Middle frontal gyrus (tissue), 1 donor: Measurements from ENCODE around the gene SHANK3.
"Not testable (repeated sequence)": the region's sequence is repeated elsewhere in the genome, so short reads cannot be mapped to it uniquely, and the experiment has no call there.

ENCODE experiments used
- DNase-seq: peaks from one replicate; pipeline ENCODE4 v3.0.0-alpha.2; 2015; ENCODE audit warnings: low spot score; ENCODE audit errors: extremely low spot score

Gene SHANK3

DNA sequence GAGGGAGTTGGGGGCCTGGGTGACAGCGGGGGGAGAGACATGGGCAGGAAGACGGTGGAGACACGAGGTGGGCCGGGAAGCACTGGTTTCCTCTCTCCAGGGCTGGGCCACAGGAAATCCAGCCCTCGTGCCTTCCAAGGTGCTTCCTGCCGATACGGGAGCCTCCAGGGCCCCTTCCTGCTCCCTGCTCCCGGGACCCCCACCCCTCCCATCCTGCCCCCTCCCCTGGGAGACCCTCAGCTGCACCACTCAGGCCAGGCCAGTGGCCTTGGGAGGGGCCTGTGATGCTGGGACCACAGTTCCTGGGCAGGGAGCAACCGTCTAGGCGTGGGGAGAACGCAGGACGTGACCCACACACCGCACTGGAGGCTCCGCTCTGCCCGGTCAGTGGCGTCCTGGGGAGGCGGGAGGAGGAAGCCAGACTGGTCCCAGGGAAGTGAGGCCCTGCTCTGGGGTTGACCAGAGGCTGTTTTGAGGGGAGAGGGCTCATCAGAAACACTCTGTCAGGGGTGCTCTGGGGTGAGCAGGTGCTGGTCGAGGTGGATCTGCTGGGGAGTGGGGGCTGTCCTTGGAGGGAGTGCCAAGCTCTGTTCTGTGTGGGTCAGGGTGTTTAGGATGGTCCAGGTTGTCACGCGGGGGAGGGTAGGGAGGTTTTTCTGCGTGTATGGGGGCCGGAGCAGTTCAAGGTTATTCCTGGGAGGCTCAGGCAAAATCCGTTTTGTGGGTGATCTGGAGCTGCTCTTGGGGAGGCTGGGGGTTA lies at the start of gene SHANK3:
TSS of gene SHANK3 (plus strand) at position 353 of the 760 bp plus-strand sequence.
- DNase-seq = no peak

DNA sequence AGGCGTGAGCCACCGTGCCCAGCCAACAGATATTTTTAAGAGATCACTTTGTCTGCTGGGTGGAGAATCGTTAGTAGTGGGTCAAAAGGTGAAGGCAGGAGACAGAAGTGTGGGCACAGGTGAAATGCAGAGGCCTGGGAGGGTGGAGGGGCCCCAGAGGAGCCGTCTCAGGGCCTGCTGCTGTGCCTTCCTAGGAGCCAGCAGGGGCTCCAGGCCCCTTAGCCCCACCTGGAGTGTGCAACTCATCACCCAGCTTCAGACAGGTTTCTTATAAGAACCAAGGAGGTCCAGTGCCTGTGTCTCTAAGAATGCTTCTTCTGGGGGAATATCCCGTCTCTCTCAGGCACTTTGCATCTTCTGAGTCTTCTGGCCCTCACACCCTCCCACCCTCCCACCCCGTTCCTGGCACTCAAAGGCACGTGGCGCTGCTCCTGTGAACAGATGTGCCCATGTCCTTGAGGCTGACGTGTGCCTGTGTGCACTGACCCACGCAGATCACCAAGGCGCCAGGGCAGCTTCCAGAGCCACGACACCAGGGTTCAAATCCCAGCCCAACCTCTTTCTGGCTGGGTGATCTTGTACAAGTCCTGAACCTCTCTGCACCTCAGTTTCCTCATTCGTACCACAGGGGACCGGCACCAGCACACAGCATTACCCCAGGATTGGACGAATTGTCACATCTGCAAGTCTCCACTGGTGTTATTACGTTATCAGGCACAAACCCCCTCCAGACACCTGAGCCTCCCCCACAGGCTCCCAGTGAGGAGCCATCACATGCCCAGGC lies 48.1 kb upstream of the SHANK3 start:
- DNase-seq = no peak

DNA sequence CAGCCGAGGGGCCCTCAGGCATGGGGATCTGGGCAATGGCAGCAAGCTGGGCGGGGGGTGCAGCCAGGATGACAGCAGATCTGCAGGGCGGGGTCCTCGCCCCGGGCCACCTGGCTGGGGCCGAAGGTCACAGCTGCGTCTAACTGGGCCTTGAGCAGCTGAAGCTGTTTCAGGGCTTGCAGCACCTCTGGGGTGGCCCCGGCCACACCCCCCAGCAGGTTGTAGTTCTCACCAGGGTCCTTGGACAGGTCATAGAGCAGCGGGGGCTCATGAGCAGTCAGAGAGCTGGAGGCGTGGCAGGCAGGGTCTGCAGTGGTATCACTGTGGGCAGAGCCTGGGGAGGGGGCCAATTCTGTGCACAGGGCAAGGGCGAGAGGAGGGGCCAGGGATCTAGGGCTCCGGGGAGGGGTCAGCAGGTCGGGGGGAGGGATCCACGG lies 47.5 kb upstream of the SHANK3 start:
- no peak for DNase-seq

DNA sequence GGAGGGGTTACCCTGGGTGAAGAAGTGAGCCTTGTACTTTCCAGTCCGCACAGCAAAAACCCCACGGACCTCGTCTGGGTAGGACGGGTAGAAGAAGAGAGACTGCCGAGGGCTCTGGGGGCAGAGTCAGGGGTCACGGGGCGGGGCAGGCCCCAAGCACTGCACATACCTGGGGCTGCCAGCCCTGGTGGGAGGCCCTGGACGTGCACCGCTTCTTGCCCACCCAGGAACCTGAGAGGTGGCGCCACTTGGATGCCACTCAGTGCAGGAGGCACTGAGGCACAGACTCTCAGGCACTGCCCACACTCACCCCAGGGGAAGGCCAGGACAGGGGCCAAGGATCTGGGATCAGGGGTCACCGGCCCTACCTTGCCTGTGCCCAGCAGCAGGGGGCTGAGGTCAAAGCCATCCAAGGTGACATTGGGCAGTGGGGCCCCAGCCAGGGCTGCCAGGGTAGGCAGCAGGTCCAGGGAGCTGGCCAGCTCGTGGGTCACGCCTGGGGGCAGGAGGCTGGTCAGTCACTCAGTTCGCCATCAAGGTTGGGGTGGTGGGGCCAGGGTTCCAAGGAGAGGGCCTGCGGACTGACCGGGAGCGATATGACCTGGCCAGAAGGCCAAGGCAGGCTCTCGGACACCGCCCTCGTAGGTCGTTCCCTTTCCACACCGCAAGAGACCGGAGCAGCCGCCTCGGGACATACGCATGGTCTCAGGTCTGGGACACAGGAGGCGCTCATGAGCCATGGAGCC lies 46.9 kb upstream of the SHANK3 start:
- DNase-seq = no peak

DNA sequence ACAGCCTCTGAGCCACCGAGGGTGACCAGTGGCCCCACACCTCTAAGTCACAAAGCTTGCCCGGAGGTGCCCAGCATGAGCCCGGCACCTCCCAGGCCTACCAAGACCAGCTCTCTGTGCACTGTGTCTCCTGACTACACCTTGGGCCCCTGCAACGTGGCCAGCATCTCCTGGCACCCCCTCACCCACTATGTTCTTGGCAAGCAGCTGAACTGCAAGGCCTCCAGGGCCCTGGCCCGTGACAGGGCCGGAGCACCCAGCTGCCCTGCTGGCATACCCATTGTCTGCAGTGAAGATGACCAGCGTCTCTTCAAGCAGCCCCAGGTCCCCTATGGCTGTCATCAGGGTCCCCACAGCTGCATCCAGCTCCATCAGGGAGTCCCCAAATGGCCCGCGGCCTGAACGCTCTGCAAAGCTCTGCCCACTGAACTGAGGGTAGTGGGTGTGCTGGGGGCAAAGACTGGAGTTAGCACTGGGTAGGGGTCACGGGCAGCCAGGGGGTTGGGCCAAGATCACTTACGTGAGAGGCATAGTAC lies 46.2 kb upstream of the SHANK3 start:
- no peak for DNase-seq

DNA sequence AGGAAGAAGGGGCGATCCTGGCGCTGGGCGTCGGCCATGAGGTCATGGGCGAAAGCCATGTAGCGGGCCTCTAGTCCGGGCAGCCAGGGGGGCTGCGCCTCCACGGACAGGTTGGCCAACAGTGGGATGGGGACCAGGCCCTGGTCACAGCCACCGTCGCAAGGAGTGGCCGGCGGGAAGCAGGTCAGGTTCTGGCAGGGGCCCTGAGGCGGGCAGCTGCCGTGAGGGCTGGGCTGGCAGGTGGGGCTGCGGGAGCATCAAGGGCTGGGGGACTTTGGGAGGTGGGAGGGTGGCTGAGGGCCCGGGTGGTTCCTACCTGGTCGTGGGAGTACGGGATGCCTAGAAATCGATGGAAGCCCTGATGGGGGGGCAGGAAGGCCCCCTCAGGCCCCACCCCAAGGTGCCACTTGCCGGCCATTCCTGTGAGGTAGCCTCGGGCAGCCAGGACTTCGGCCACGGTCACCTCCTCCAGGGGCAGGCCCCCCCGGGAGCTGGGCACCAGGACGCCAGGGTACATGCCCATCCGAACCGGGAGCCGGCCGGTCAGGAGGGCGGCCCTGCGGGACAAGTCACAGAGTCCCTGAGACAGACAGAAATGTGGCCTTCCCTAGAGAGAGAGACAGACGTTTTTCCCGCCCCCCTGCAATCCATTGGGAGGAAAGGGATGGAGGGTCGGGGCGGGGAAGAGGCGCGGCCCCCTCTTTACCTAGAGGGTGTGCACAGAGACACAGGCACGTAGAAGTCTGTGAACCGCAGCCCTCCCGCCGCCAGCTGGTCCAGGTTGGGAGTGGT lies 45.6 kb upstream of the SHANK3 start:
- DNase-seq = no peak

- peak; percentile 47 for DNase-seq
Measured at GRCh38 chr22:50627642-50628542, 44.7 kb upstream of the SHANK3 start, which contains the start of gene ARSA. Gene ARSA (minus strand): TSS chr22:50628152. CDS start chr22:50627779, 373 bp downstream.

DNA sequence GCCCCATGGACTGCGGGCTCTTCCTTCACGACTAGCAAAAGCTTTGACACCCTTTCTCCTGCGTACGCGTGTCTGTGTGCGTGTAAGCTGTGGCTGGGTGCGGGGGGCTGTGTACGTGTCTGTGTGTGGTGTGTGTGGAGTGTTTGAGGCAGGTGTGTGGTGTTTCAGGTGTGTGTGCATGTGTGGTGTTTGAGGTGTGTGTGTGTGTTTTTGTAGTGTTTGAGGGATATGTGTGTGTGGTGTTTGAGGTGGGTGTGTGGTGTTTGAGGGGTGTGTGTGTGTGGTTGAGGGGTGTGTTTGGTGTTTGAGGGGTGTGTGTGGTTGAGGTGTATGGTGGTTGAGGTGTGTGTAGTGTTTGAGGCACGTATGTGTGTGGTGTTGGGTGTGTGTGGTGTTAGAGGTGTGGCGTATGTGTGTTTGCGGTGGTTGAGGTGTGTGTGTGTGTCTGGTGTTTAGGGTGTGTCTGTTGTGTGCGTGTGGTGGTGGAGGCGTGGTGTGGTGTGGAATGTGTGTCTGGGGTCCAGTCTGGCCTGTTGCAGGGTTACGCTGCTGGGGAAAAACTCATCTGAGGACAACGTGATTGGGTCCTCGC lies 44.0 kb upstream of the SHANK3 start:
- no peak for DNase-seq

DNA sequence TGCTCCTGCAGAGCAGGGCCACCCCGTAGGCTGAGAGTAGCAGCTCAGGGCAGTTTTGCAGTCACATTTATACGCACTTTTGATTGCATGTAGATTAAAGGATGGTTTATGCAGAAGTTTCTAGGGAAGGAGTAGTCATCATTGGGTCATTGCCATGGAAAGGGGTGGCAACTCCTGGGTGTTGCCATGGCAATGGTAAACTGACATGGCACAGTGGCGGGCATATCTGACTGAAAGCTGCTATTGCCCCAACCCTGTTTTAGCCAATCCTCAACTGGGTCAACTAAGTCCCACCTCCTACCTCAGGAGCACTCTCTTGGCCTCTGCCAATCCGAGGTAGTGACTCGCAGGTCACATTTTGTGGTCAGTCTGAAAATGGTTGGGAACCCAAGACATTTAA lies 42.2 kb upstream of the SHANK3 start:
- no peak for DNase-seq

DNA sequence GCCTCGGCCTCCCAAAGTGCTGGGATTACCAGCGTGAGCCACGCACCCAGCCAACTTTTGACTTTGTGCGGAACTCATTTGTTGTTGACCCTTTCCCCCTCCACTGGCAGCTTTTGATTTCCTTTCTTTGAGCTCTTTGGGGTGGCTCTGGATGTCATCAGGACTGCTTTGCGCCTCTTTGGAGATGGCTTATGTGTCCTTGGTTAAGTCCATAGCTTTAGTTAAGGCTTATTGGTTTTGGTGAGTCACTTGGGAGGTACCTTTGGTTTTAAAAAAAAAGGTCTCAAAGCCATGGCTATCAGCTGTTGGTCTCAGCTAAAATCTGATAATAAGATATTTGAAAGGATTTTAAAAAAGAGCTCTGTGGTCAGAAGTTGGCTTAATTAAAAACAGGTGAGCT lies 39.5 kb upstream of the SHANK3 start:
- no peak for DNase-seq

DNA sequence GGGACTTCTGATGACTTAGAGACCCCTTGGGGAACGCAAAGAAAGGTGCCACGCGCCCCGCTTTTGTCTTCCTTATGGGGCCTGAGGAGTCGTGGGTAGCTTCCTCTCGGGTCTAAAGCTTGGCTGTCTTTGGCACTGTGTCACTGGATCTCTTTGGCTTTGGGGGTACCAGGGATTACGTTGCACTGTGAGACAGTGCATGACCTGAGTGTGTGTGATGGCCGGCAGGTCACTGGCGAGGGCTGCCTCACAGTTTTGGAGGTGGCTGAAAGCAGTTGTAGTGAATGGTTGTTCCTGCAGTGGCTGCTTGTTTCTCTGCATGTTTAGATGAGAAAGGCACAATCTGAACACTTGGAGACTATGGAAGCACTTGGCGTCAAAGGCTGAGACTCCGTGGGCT lies 38.9 kb upstream of the SHANK3 start:
- no peak for DNase-seq

DNA sequence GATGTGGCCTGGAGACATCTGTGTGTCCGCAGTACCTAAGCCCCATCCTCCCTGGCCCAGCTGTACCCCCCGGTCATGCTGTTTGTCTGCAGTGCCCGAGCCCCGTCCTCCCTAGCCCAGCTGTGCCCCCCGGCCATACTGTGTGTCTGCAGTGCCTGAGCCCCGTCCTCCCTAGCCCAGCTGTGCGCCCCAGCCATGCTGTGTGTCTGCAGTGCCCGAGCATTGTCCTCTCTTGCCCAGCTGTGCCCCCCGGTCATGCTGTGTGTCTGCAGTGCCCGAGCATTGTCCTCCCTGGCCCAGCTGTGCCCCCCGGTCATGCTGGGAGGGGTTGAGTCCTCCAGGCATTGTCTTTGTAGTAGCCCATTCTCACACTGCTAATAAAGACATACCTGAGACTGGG lies 37.0 kb upstream of the SHANK3 start:
- no peak for DNase-seq

DNA sequence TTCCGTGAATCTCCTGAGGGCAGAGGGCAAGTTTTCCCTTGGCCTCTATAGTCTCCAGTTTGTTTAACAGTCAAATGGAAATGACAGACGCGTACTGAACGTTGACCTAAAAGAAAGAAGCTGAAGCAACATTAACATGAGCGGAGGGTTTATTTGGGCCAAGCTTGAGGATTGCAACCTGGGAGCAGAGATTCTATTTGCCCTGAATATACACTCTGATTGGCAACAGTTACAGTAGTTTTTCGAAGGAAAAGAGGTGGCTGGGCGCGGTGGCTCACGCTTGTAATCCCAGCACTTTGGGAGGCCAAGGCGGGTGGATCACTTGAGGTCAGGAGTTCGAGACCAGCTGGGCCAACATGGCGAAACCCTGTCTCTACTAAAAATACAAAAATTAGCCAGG lies 32.3 kb upstream of the SHANK3 start:
- not testable (repeated sequence) for DNase-seq

DNA sequence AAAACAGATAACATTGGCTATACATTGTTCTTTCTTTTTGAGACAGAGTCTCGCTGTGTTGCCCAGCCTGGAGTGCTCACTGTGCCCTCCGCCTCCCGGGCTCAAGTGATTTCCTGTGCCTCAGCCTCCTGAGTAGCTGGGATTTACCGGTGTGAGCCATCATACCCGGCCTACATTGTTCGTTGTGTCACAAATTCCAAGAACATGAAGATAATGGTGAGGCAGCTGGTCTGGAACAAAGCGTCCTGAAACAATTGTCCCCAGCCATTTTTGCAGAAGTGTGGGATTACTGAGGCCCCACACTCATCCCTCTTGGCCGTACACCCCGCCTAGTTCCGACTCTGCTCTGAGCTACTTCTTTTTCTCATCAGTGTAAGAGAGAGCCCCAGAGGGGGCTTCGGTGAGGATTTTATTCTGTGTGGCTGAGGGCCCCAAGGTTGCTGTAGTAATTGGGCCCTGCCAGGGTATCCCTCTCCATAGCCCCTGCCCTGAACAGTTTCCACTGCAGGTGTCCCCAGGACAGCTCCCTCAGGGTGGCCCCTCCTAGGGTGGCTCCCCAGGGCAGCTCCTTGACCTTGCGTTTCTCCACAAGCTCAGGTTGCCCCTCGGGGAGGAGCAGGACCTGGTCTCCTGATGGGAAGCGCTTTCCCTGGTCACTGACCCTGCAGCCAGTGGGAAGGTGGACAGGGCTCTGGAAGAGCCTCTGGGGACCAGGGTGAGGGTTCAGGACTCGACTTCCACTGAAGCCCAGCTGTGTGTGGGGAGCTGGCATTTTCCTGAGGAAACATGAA lies 31.6 kb upstream of the SHANK3 start:
- no peak for DNase-seq

DNA sequence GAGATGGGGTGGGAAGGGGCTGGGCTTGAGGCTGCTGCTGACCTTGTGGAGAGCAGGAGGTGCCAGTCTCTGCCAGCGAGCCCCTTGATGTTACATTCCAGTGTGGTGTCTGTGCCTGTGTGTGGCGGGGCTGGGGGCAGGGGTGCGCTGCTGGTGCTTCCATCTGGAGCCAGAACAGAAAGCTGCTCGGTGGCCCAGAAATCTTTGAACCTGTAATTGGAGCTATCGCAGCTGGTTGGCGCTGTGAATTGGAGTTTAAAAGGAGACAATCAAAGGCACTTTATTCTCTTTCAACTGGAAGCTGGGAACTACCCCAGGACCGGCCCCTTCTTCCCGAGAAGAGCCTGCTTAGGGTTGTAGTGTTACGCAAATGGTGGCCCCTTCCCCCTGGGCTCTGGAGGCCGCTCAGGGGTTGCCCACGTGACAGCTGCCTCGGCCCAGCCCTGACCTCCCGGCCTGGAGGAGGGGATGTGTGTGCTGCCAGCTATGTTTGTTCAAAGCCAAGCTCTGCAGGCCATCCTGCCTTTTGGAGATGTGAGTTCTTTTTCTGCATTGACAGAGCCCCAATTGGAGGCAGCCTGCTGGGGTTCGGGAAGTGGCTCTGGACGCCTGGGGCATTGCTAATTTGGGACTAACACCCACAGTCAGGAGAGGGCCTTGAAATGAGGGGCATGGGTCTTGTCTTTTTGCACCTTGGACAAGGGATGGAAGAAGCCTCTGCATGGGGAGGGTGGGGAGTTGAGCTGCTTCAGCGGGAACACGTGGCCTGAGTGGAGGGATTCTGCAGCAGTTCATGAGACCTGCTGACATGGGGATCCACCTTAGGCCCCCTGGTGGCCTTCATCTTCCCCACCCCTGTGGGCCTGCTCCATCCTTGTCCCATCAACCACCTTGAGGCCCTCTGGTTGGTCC lies 30.7 kb upstream of the SHANK3 start:
- no peak for DNase-seq

DNA sequence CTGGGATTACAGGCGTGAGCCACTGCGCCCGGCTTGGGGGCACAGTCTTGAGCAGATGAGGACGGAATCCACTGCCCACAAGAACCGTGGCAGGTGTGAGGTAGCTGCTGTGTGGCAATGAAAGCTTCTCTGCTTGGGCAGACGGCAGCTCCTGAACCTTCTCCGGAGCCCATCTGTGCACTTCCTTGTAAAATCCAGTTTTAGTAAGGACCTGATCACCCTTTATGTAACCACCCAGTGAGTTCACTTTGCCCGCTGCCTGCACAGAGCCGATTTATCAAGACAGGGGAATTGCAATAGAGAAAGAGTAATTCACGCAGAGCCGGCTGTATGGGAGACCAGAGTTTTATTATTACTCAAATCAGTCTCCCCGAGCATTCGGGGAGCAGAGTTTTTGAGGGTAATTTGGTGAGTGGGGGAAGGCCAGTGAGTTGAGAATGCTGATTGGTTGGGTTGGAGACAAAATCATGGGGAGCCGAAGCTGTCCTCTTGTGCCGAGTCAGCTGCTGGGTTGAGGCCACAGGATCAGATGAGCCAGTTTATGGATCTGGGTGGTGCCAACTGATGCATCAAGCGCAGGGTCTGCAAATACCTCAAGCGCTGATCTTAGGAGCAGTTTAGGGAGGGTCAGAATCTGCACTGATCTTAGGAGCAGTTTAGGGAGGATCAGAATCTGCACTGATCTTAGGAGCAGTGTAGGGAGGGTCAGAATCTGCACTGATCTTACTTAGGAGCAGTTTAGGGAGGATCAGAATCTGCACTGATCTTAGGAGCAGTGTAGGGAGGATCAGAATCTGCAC lies 29.4 kb upstream of the SHANK3 start:
- not testable (repeated sequence) for DNase-seq

DNA sequence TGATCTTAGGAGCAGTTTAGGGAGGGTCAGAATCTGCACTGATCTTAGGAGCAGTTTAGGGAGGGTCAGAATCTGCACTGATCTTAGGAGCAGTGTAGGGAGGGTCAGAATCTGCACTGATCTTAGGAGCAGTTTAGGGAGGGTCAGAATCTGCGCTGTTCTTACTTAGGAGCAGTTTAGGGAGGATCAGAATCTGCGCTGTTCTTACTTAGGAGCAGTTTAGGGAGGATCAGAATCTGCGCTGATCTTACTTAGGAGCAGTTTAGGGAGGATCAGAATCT lies 28.9 kb upstream of the SHANK3 start:
- not testable (repeated sequence) for DNase-seq
